GM19193 (cell line): ENCODE data around the gene DNAH7.

ENCODE experiments used
- POLR2A ChIP-seq: IDR thresholded peaks from 4 replicates; pipeline ENCODE4 v1.6.1; 2011; ENCODE audit not compliant: insufficient read depth, insufficient read length; ENCODE audit errors: extremely low read depth

DNAH7 gene

GRCh38 chr2:195863121-195863520 is 205.5 kb downstream of the DNAH7 start:
- TF ChIP-seq POLR2A: no peak

GRCh38 chr2:195861821-195862220 is 206.8 kb downstream of the DNAH7 start:
- no peak for TF ChIP-seq POLR2A

- no peak for TF ChIP-seq POLR2A
Measured at GRCh38 chr2:195859513-195859912, 209.1 kb downstream of the DNAH7 start.

- TF ChIP-seq POLR2A: no peak
Measured at GRCh38 chr2:195857132-195857531, 211.5 kb downstream of the DNAH7 start.

GRCh38 chr2:195850764-195851163 is 217.9 kb downstream of the DNAH7 start:
- TF ChIP-seq POLR2A: no peak

- no peak for TF ChIP-seq POLR2A
Measured at GRCh38 chr2:195848119-195848899, 220.3 kb downstream of the DNAH7 start.

GRCh38 chr2:195842932-195843331 is 225.7 kb downstream of the DNAH7 start:
- TF ChIP-seq POLR2A: no peak

- TF ChIP-seq POLR2A: no peak
Measured at GRCh38 chr2:195838002-195838401, 230.6 kb downstream of the DNAH7 start.

GRCh38 chr2:195836002-195836401 is 232.6 kb downstream of the DNAH7 start:
- TF ChIP-seq POLR2A: no peak

- no peak for TF ChIP-seq POLR2A
Measured at GRCh38 chr2:195834836-195835235, 233.8 kb downstream of the DNAH7 start.

- TF ChIP-seq POLR2A: no peak
Measured at GRCh38 chr2:195830968-195831950, 237.4 kb downstream of the DNAH7 start.

GRCh38 chr2:195824478-195824877 is 244.2 kb downstream of the DNAH7 start:
- no peak for TF ChIP-seq POLR2A

- TF ChIP-seq POLR2A: no peak
Measured at GRCh38 chr2:195823206-195823605, 245.4 kb downstream of the DNAH7 start.

- TF ChIP-seq POLR2A: no peak
Measured at GRCh38 chr2:195821566-195821932, 247.1 kb downstream of the DNAH7 start.

- no peak for TF ChIP-seq POLR2A
Measured at GRCh38 chr2:195820867-195821565, 247.6 kb downstream of the DNAH7 start.
